Raji (cell line): ENCODE measurements around the gene PTPRS.

Source experiments
- POLR2A ChIP-seq: IDR thresholded peaks from 2 replicates; pipeline ENCODE4 v1.6.1; 2011; ENCODE audit warnings: low read depth, low read length, control low read depth; ENCODE audit not compliant: insufficient read depth

PTPRS gene

DNA sequence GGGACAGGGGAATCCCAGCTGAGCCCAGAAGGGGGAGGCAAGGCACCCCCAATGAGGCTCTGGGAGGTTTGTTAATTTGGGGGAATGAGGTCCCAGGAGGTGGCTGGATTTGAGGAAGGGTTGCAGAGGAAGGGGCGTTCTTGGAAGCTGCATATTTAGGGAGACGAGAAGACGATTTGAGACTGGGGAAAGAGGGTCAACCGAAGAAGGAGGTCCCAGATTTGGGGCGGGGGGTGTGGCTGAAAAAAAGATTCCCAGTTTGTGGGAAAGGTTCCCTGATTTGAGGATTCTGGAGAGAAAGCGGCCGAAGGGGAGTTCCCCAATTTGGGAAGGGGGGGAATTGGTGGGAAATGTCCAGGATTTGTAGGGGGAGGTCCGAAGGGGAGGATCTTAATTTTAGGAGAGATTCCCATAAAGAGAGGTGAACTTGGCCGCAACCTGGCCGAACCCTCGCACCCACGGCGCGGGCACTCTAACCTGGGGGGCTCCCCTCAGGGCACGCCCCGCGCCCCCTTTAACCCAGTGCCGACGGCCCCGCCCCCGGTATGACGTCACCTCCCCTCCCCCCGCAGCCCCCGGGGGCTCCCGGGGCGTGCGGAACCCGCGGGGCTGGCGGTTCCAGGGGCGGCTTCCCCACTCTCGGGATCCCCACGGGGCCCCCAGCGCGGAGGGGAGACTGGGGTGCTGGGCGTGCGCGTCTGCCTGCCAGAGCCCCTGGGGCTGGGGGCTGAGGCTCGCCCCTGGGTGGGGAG, 1.2 kb downstream of the PTPRS start:
- TF ChIP-seq POLR2A: no peak

DNA sequence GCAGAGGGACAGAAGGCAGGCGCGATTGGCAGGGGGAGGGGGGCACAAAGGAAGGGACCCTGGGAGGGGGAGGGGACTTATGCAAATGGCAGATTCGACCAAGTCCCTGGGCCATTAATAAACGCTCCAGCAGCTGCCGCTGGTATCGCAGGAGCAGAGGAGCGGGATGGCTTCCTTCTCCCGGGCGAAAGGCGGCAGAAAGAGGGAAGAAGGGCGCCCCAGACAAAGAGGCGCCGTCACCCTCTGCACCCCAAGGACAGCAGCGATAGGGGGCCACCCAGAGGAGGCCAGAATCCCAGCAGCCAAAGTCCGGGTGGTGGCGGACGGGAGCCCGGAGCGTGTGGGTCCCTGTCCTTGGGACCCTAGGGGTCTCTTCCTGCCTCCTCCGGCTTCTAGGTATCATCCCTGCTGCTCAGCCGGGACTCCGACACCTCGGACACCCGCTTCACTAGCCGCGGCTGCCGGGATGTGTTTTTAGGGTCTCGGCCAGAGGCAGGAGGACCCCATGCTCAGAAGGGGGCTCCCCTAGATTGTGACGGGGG, 1.9 kb downstream of the PTPRS start:
- no peak for TF ChIP-seq POLR2A

DNA sequence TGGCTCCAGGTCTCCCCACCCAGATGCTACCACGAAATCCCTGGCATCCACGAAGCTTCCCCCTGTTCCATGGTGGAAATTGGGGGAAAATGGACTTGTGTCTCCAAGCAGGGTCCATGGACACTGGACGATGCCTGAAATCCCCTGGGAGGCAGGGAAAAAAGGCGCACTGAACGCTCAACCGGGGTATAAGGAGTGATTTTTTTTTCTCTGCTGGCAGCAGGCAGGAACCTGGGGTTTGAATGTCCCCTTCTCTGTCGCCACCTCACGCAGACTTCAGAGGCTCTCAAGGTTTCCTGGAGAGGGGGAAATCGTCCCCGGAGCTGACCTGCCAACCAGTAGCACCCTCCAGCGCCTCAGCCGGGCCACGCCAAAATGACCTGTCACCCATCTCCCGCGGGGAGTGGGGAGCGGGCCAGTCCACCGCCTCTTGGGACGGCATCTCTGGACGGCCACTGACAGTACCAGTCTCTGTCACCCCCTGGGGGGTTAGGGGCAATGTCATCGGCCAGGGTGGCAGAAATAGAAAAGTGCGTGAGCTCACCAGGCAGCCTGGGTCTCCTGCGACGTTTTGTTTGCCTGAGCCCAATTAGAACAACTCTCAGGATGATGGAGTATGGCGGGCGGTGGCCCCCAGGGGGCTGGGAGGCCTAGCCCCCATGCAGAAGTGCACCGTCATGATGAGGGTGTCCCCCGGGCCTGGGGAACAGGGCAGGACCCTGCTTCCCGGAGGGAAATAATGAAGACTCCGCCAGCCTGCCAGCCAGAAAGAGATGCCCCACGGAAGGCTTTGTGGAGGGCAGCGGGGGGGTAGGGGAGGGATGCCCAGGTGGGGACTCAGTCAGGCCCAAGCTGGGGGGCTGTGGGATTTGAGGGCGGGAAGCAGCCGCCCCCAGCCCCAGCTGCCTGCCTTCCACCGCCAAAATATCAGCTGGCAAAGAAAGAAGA, 2.6 kb downstream of the PTPRS start:
- TF ChIP-seq POLR2A: no peak

GRCh38 chr19:5337126-5337525, 3.5 kb downstream of the PTPRS start:
- no peak for TF ChIP-seq POLR2A

GRCh38 chr19:5336195-5336965, 4.2 kb downstream of the PTPRS start:
- TF ChIP-seq POLR2A: no peak

- no peak for TF ChIP-seq POLR2A
Measured at GRCh38 chr19:5335593-5335992, 5.0 kb downstream of the PTPRS start.

GRCh38 chr19:5334824-5335500, 5.7 kb downstream of the PTPRS start:
- TF ChIP-seq POLR2A: no peak

GRCh38 chr19:5334366-5334739, 6.3 kb downstream of the PTPRS start:
- no peak for TF ChIP-seq POLR2A

DNA sequence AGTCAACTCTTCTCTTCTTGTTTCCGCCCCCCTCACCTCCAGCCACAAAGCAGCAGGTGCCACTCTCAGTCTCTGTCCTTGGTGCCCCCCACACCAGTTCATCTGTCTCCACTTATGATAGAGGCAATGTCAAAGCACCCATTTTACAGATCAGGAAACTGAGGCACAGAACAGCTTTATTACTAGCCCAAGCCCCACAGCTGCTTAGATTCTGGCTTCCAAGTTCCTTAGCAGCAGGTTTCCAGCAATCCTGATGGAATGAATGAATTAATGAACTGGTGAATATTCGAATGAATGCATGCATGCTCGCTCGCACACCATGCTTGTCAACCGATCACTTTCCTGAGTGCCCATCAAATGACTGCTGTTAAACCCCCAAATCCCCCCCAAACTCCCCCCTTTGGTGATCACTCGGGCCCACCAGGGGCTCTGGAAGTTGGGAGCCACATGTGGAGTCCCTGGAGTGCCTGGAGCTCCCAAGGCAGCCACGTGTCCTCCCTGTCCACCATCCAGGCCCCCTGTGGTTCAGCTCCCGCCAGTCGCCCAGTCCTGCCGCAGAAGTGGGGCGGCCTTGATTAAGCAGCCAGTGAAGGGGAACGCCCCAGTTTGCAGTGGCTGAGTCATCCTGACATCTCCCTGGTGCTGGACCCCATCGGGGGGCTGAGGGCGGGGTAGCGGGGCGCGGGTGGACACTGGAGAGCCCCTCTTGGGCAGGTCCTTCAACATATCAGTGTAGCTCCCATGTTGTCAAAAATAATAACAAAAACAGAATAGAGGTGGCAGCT, 6.8 kb downstream of the PTPRS start:
- no peak for TF ChIP-seq POLR2A

DNA sequence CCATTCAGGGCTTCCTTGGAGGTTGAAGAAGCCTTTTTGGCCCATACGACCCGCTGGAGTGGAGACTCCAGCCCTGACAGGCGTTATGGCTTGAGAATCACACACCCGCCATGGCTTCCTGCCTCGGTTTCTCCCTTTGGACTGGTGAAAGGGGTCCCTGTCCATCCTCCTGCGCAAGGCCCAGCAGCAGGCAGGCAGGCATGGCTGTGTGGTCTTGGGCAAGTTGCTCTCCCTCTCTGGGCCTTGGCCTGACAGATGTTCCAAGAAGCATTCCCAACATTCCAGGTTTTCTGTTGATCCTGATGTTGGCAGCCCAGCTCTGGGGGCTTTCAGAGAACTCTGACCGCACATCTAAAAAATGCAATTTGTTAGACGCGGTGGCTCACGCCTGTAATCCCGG, 8.1 kb downstream of the PTPRS start:
- TF ChIP-seq POLR2A: no peak

DNA sequence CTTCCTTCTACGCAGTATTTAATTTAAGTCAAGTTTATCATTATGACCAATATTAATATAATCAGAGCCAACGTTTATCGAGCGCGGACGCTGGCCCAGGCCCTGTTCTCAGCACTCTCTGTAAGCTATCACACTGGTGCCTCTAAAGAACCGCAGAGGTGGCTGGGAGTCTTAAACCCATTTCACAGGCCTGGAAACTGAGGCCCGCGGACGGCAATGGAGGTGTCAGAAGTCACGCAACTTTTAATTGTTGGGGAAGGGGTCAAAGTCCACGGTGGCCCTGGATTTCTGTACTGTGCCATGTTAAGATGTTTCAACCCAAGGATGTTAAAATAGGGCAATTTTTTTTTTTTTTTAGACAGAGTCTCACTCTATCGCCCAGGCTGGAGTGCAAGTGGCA, 8.8 kb downstream of the PTPRS start:
- no peak for TF ChIP-seq POLR2A

GRCh38 chr19:5330307-5330720, 10.3 kb downstream of the PTPRS start:
- TF ChIP-seq POLR2A: no peak

DNA sequence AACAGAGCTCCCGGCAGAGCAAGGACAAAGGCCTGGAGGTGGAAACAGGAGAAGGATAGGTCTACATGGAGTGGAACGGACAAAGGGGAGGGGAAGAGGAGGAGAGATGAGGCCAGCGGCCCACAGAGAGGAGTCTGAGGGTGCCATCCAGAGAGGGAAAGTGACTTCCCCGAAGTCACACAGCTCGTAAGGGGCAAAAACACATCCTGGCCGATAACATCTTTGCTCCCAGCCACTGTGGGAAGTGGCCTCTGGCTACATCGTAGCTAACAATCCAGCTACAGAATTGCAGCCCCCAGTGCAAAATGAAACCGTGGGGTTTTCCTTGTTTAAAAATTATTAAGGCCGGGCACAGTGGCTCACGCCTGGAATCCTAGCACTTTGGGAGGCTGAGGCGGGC, 11.5 kb downstream of the PTPRS start:
- TF ChIP-seq POLR2A: no peak

DNA sequence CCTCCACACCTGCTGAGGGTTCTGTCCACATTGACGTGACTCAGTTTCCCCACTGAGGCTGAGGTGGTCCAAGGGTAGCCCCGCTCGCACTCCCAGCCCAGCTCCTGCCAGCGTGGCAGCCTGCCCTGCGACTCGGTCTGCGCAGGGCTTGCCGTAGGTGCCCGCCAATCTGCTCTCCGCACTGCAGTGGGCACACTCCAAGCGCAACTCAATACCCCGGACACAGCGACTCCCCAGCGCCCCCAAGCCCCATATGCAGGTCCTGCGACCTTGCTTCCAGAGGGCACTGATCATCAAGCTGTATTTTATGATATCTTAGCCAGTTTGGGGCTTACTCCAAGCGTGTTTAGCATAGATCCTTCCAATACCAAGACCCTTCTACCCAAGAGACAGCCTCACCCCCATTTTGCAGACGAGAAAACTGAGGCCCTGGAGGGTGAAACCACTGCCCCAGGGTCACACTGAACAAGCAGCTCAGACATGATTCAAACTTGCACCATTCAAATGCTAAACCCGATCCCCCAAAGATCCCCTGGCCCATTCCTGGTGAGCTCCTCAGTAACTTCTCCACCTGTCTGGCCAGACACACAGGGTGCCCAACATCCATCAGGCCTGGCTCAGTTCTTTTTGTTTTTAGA, 13.5 kb downstream of the PTPRS start:
- TF ChIP-seq POLR2A: no peak

- TF ChIP-seq POLR2A: no peak
Measured at GRCh38 chr19:5326545-5326944, 14.1 kb downstream of the PTPRS start.
